Stimulated activated CD8-positive, alpha-beta memory T cell treated with anti-CD3 and anti-CD28 coated beads, Interleukin-4, amount 100 ng/mL, for 1 hour (primary cell): ENCODE results near the gene TSPAN4.

Experiments used
- DNase-seq, 2 donors: peaks; one replicate each; pipeline ENCODE4 v3.0.0-alpha.2; 2020; ENCODE audit warnings: low read depth in 2 of 2, low spot score in 1 of 2

The TSPAN4 gene

GRCh38 chr11:833114-833791 lies 9.4 kb upstream of the TSPAN4 start:
- no peak for DNase-seq

GRCh38 chr11:833849-834311 lies 8.8 kb upstream of the TSPAN4 start:
- DNase-seq: no peak

- DNase-seq: no peak
Observed at GRCh38 chr11:834371-835316, 8.0 kb upstream of the TSPAN4 start.

GRCh38 chr11:836274-836673 lies 6.4 kb upstream of the TSPAN4 start:
- DNase-seq: no peak

- DNase-seq: no peak
Observed at GRCh38 chr11:836700-837099, 6.0 kb upstream of the TSPAN4 start.

GRCh38 chr11:837189-837989 lies 5.3 kb upstream of the TSPAN4 start:
- DNase-seq: no peak

GRCh38 chr11:837990-838307 lies 4.7 kb upstream of the TSPAN4 start:
- no peak for DNase-seq

- no peak for DNase-seq
Observed at GRCh38 chr11:838441-839279, 4.0 kb upstream of the TSPAN4 start.

GRCh38 chr11:839280-839623 lies 3.4 kb upstream of the TSPAN4 start:
- no peak for DNase-seq

- DNase-seq: no peak
Observed at GRCh38 chr11:839875-840617, 2.6 kb upstream of the TSPAN4 start.

GRCh38 chr11:841981-842369 lies 677 bp upstream of the TSPAN4 start:
- no peak for DNase-seq

- DNase-seq: no peak
Observed at GRCh38 chr11:843086-843734, 558 bp downstream of the TSPAN4 start.

- no peak for DNase-seq
Observed at GRCh38 chr11:843818-844692, 1.4 kb downstream of the TSPAN4 start.

- no peak for DNase-seq
Observed at GRCh38 chr11:844693-845644, 2.3 kb downstream of the TSPAN4 start.

GRCh38 chr11:845872-846495 lies 3.3 kb downstream of the TSPAN4 start:
- no peak for DNase-seq

- DNase-seq: no peak
Observed at GRCh38 chr11:846496-847098, 3.9 kb downstream of the TSPAN4 start.

- DNase-seq: no peak
Observed at GRCh38 chr11:847876-848275, 5.2 kb downstream of the TSPAN4 start.
